HepG2 (cell line): ENCODE measurements around the gene CMYA5. TPM values are rescaled to one million over a fixed set of nuclear protein-coding genes. Genes with fewer than 3 reads are reported as not detected.

Experiments used
- ATAC-seq: fragments of 200-7000 bp; cut with Tn5 transposase; 3 replicates; pipeline ENCODE4 v1.9.1; 2020; ENCODE audit warnings: mild to moderate bottlenecking, moderate library complexity
- BruUV-seq: library from RNA; stranded (reverse); fragments of 400-500 nt; replicated peaks from 2 replicates; lab custom pipeline; 2021; lab: Mats Ljungman, UMichigan
- CTCF ChIA-PET: fragments of 300-600 bp; formaldehyde crosslinking; extraction: SDS; loops from one replicate; lab custom pipeline; 2021; ENCODE audit warnings: low total read pairs, inconsistent platforms, low intra/inter-chr PET ratio; lab: Yijun Ruan, JAX
- POLR2A ChIA-PET: fragments of 350-600 bp; sonication (Branson Sonifier 250); formaldehyde crosslinking; loops from one replicate; lab custom pipeline; 2020; ENCODE audit warnings: antibody characterized with exemption, inconsistent platforms; lab: Yijun Ruan, JAX
- DNase-seq: peaks from one replicate; pipeline ENCODE4 v3.0.0-alpha.2; 2015; ENCODE audit warnings: low spot score
- FAIRE-seq: peaks from 3 replicates; lab custom pipeline; 2011; peaks lifted over from hg19 to GRCh38; lab: Jason Lieb, UNC
- H2AFZ ChIP-seq: one replicate; pipeline ENCODE4 v1.6.1; 2011; ENCODE audit warnings: low read length, inconsistent platforms
- H3K27ac ChIP-seq: fragments of 300-600 bp; 3 replicates; pipeline ENCODE4 v1.8.0; 2011; ENCODE audit warnings: mixed run types, mild to moderate bottlenecking, mixed read lengths, low read length, inconsistent platforms; ENCODE audit not compliant: insufficient read depth; ENCODE audit errors: extremely low read length
- H3K27me3 ChIP-seq, 2 experiments: fragments of 200-600 bp in 1 of 2; 2 replicates in 1 of 2; 3 replicates in 1 of 2; pipeline versions ENCODE4 v1.6.0 to v1.8.0; 2011; ENCODE audit warnings: low read length in 2 of 2, mild to moderate bottlenecking in 2 of 2, moderate library complexity in 2 of 2, inconsistent platforms in 1 of 2; ENCODE audit not compliant: insufficient read depth in 2 of 2, control insufficient read depth in 1 of 2
- H3K36me3 ChIP-seq, 2 experiments: fragments of 200-600 bp in 1 of 2; replicated peaks in 1 of 2; 2 replicates in 1 of 2; 3 replicates in 1 of 2; pipeline versions ENCODE4 v1.5.1 to v1.8.0; 2011; ENCODE audit warnings: low read length in 2 of 2, inconsistent platforms in 1 of 2; ENCODE audit not compliant: insufficient read depth in 2 of 2, control insufficient read depth in 1 of 2
- H3K4me1 ChIP-seq: 2 replicates; pipeline ENCODE4 v1.5.1; 2012; ENCODE audit warnings: low read length, inconsistent platforms; ENCODE audit not compliant: insufficient read depth
- H3K4me2 ChIP-seq: 2 replicates; pipeline ENCODE4 v1.6.0; 2011; ENCODE audit warnings: low read depth, low read length, inconsistent platforms
- H3K4me3 ChIP-seq, 3 experiments: fragments of 200-600 bp in 1 of 3; sonication (generic), shearing (Covaris generic) in 1 of 3; replicated peaks in 1 of 3; 2 replicates each; pipeline ENCODE4 v1.5.1; 2011 to 2016; ENCODE audit warnings: low read length in 3 of 3, inconsistent platforms in 2 of 3, low read depth in 2 of 3, mild to moderate bottlenecking in 2 of 3, control low read depth in 1 of 3, mixed read lengths in 1 of 3; ENCODE audit not compliant: insufficient read depth in 1 of 3
- H3K79me2 ChIP-seq: one replicate; pipeline ENCODE4 v1.6.1; 2011; ENCODE audit warnings: low read length, inconsistent platforms; ENCODE audit not compliant: insufficient read depth
- H3K9ac ChIP-seq: 2 replicates; pipeline ENCODE4 v1.6.0; 2011; ENCODE audit warnings: mild to moderate bottlenecking, low read depth, low read length, inconsistent platforms; ENCODE audit not compliant: insufficient read depth
- H3K9me3 ChIP-seq: 2 replicates; pipeline ENCODE4 v1.5.1; 2012; ENCODE audit warnings: mild to moderate bottlenecking, low read length
- H4K20me1 ChIP-seq: 2 replicates; pipeline ENCODE4 v1.6.0; 2011; ENCODE audit warnings: inconsistent platforms, mild to moderate bottlenecking, low read length, moderate library complexity; ENCODE audit not compliant: insufficient read depth
- CENPX ChIP-seq: sonication (generic); formaldehyde crosslinking; IDR thresholded peaks from 2 replicates; pipeline ENCODE4 v1.9.0; 2021; ENCODE audit warnings: mild to moderate bottlenecking, missing genetic modification reagents, moderate library complexity
- EEA1 ChIP-seq: sonication (generic); formaldehyde crosslinking; IDR thresholded peaks from 2 replicates; pipeline ENCODE4 v1.5.1; 2020; ENCODE audit warnings: mild to moderate bottlenecking, missing genetic modification reagents, borderline replicate concordance
- FOXK1 ChIP-seq: sonication (generic); formaldehyde crosslinking; IDR thresholded peaks from 2 replicates; pipeline ENCODE4 v1.4.0; 2020; ENCODE audit warnings: low read depth, missing genetic modification reagents, borderline replicate concordance
- FOXP1 ChIP-seq, 2 experiments: fragments of 450-650 bp in 1 of 2; IDR thresholded peaks; 2 replicates each; pipeline ENCODE4 v1.6.1; 2017 to 2018; ENCODE audit warnings: antibody characterized with exemption in 1 of 2
- FUBP1 ChIP-seq: sonication (generic); formaldehyde crosslinking; IDR thresholded peaks from 2 replicates; pipeline ENCODE4 v1.5.1; 2020; ENCODE audit warnings: missing genetic modification reagents, mild to moderate bottlenecking, borderline replicate concordance
- GATA4 ChIP-seq: sonication (generic); IDR thresholded peaks from 2 replicates; pipeline ENCODE4 v1.6.1; 2016; ENCODE audit warnings: antibody characterized with exemption, low read depth, borderline replicate concordance
- GATAD1 ChIP-seq: IDR thresholded peaks from 2 replicates; pipeline ENCODE4 v1.6.1; 2016; ENCODE audit warnings: missing genetic modification reagents, missing compliant biosample characterization
- PATZ1 ChIP-seq: sonication (generic); formaldehyde crosslinking; IDR thresholded peaks from 2 replicates; pipeline ENCODE4 v1.4.0; 2020; ENCODE audit warnings: missing genetic modification reagents
- SAFB2 ChIP-seq: sonication (generic); formaldehyde crosslinking; IDR thresholded peaks from 2 replicates; pipeline ENCODE4 v1.5.1; 2020; ENCODE audit warnings: missing genetic modification reagents, low read depth, mild to moderate bottlenecking, borderline replicate concordance
- SMARCE1 ChIP-seq: fragments of 450-650 bp; IDR thresholded peaks from 2 replicates; pipeline ENCODE4 v1.6.1; 2017; ENCODE audit warnings: borderline replicate concordance
- SRF ChIP-seq: IDR thresholded peaks from 2 replicates; pipeline ENCODE4 v1.6.1; 2011; ENCODE audit warnings: mild to moderate bottlenecking, low read depth, low read length, moderate library complexity
- U2AF2 ChIP-seq: fragments of 200-400 bp; formaldehyde crosslinking; IDR thresholded peaks from 2 replicates; pipeline ENCODE4 v1.6.1; 2017; ENCODE audit warnings: low read depth, mild to moderate bottlenecking, low read length
- ZFY ChIP-seq: sonication (generic); formaldehyde crosslinking; IDR thresholded peaks from 2 replicates; pipeline ENCODE4 v1.4.0; 2020; ENCODE audit warnings: missing genetic modification reagents
- ZMAT5 ChIP-seq: sonication (generic); formaldehyde crosslinking; IDR thresholded peaks from 2 replicates; pipeline ENCODE4 v1.5.0; 2020; ENCODE audit warnings: mild to moderate bottlenecking, low read depth, missing genetic modification reagents, borderline replicate concordance
- ZSCAN21 ChIP-seq: sonication (generic); formaldehyde crosslinking; IDR thresholded peaks from 2 replicates; pipeline ENCODE4 v1.8.0; 2022; ENCODE audit warnings: mild to moderate bottlenecking, missing genetic modification reagents, moderate library complexity, borderline replicate concordance
- WGBS: methylation state at CpG from one replicate; pipeline ENCODE4 v1.1.6; 2017; ENCODE audit warnings: low lambda C conversion rate; 5-methylcytosine and 5-hydroxymethylcytosine counted together
- in situ Hi-C: cut with HindIII; loops from 2 replicates; pipeline ENCODE4 v1.10.0; 2017; ENCODE audit warnings: low pct_unique_long_range_greater_than_20kb; ENCODE audit not compliant: extremely low pct_ligation_motif_present
- intact Hi-C: fragments of 100-400 bp; cut with micrococcal nuclease; formaldehyde crosslinking; loops from one replicate; pipeline ENCODE4 v1.10.0; 2022; ENCODE audit not compliant: unreplicated experiment
- polyA plus RNA-seq, 8 experiments: library from polyadenylated mRNA; depleted of rRNA in 3 of 8; stranded (reverse) in 7 of 8; unstranded in 1 of 8; fragments of >200 nt; fragmentation: Illumina TruSeq in 4 of 8; extraction: Trizol in 4 of 8; gene quantifications; 2 replicates each; pipeline versions ENCODE4 v1.2.1 to v1.2.3, GENCODE V29; 2011 to 2016; ENCODE audit warnings: low read depth in 4 of 8, missing spikeins in 1 of 8, mixed read lengths in 1 of 8; ENCODE audit not compliant: insufficient read depth in 1 of 8
- total RNA-seq, 5 experiments: library from RNA; depleted of rRNA; stranded (reverse); fragments of >200 nt; fragmentation: Illumina TruSeq; extraction: Trizol; gene quantifications; 2 replicates each; pipeline ENCODE4 v1.2.3, GENCODE V29; 2016; ENCODE audit warnings: low read depth in 1 of 5

CMYA5 gene
- total and polyA plus RNA-seq, 2 of the 13 experiments (the other 11 are each of a cell fraction or from before 2014, with no cell fraction given) = 0.13 to 0.51 TPM

- intact Hi-C loops (no loop called here), in situ Hi-C loops (no loop called here)
- TF ChIP-seq ZMAT5 (CRISPR knock-in tag) = no peak
- TF ChIP-seq SMARCE1 = no peak
- TF ChIP-seq CENPX (CRISPR knock-in tag) = no peak
- TF ChIP-seq GATAD1 (CRISPR knock-in tag) = no peak
- TF ChIP-seq U2AF2 = no peak
- no peak for TF ChIP-seq ZSCAN21
- TF ChIP-seq FOXK1 (CRISPR knock-in tag) = no peak
- TF ChIP-seq EEA1 = no peak
- no peak for TF ChIP-seq GATA4
- no peak for TF ChIP-seq SAFB2 (CRISPR knock-in tag)
- TF ChIP-seq PATZ1 (CRISPR knock-in tag) = no peak
- no peak for TF ChIP-seq SRF
- no peak for TF ChIP-seq ZFY (CRISPR knock-in tag)
- TF ChIP-seq FUBP1 = no peak
- TF ChIP-seq FOXP1 (IDR thresholded peaks at IDR 0.05) = no peak
- no peak for TF ChIP-seq FOXP1 (CRISPR knock-in tag; IDR thresholded peaks at IDR 0.05)
- H4K20me1 ChIP-seq = no peaks in the 10 kb centered on the region
- no peak for FAIRE-seq
- H3K27ac ChIP-seq = no peak overlapping the region
- H2AFZ ChIP-seq = no peak overlapping the region
- BruUV-seq = no TSS peak
- no peaks in the 10 kb centered on the region for H3K9me3 ChIP-seq
- H3K36me3 ChIP-seq = no peaks in the 10 kb centered on the region
- POLR2A ChIA-PET = no interaction called here
- CTCF ChIA-PET = no interaction called here
- H3K4me3 ChIP-seq = no peak overlapping the region
- H3K27me3 ChIP-seq = peaks cover 0 to 4% of the 10 kb centered on the region in 2 experiments; a peak in 2 of 5 replicates
- H3K4me2 ChIP-seq = no peak overlapping the region
- DNase-seq = no peak
- no peak overlapping the region for H3K9ac ChIP-seq
- ATAC-seq = no peak
- no peaks in the 10 kb centered on the region for H3K79me2 ChIP-seq
- 43% methylated on average over 10 of the region's 10 CpGs for WGBS
- H3K4me1 ChIP-seq = no peaks in the 10 kb centered on the region
Observed at GRCh38 chr5:79831381-79832309, 142.0 kb downstream of the CMYA5 start.
